ENCODE data around the gene SNAPC4. TPM values are rescaled to one million over a fixed set of nuclear protein-coding genes. Genes with fewer than 3 reads are reported as not detected.

Gene SNAPC4
- polyA plus RNA-seq, 1 of the 3 experiments (the other 2 are of a cell fraction), result 9.2 TPM

DNA sequence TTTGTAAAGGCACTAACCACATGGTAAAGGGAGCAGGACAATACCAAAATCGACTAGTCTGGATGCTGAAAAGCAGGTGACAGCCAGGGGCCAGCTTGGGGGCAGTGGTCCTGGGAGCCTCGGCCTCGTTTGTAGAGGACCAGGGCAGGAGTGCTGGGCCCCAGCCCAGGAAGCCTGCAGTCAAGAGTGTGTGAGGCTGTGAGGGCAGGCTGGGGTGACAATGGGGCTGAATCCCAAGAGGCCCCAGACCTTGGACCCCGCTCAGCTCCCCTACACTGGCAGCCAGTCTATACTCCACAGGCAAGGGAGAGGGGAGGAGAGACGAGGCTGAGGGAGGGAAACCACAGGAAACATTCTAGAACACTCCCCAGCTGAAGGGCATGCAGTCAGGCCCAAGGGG is 42.3 kb upstream of the SNAPC4 start (continued):
- TF ChIP-seq, protein P1, sequence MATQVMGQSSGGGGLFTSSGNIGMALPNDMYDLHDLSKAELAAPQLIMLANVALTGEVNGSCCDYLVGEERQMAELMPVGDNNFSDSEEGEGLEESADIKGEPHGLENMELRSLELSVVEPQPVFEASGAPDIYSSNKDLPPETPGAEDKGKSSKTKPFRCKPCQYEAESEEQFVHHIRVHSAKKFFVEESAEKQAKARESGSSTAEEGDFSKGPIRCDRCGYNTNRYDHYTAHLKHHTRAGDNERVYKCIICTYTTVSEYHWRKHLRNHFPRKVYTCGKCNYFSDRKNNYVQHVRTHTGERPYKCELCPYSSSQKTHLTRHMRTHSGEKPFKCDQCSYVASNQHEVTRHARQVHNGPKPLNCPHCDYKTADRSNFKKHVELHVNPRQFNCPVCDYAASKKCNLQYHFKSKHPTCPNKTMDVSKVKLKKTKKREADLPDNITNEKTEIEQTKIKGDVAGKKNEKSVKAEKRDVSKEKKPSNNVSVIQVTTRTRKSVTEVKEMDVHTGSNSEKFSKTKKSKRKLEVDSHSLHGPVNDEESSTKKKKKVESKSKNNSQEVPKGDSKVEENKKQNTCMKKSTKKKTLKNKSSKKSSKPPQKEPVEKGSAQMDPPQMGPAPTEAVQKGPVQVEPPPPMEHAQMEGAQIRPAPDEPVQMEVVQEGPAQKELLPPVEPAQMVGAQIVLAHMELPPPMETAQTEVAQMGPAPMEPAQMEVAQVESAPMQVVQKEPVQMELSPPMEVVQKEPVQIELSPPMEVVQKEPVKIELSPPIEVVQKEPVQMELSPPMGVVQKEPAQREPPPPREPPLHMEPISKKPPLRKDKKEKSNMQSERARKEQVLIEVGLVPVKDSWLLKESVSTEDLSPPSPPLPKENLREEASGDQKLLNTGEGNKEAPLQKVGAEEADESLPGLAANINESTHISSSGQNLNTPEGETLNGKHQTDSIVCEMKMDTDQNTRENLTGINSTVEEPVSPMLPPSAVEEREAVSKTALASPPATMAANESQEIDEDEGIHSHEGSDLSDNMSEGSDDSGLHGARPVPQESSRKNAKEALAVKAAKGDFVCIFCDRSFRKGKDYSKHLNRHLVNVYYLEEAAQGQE (IDR thresholded peaks at IDR 0.05; ENCODE audit: low read depth, low read length), result no peak
- TF ChIP-seq GABPA (IDR thresholded peaks at IDR 0.05; ENCODE audit: low read depth) (no peak), RFX5 (IDR thresholded peaks at IDR 0.05; ENCODE audit: low read length) (no peak), GATA2 (CRISPR knock-in tag; IDR thresholded peaks at IDR 0.05) (no peak), RCOR1 (IDR thresholded peaks at IDR 0.05; ENCODE audit: low read length) (no peak), YY1 (IDR thresholded peaks at IDR 0.05; ENCODE audit: low read depth) (no peak), SIN3A (IDR thresholded peaks at IDR 0.05; ENCODE audit: borderline replicate concordance, low read depth, low read length) (no peak), CHD2 (IDR thresholded peaks at IDR 0.05; ENCODE audit: low read length, partially characterized antibody) (no peak), TCF12 (IDR thresholded peaks at IDR 0.05) (no peak)

DNA sequence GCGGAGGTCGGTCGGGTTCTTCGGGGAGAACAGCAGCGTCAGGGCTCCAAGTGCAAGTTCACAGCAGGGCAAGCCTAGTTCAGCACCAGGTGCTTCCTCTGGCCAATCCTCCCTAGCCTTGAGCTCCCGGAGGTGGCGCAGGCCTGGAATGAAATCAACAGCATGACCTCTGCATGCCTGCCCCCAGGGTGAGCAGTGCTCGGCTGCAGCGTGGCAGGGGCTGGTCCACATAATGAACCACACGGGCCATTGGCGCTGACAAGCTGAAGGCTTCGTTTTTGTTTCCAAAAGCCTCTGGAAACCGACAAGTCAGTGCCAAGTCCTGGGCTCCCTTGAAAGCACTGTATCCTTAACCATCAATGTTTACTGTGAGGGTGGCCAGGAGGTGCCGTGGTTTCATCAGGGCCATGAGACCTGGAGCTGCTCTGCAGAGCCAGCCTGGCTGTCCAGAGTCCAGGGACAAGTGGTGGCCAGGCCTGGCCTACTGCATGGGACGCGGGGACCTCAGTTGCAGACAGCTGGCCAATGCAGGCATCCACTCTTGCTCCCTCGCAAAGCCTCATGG is 41.8 kb upstream of the SNAPC4 start:
- whole genome bisulfite sequencing (ENCODE audit: low lambda C conversion rate), result 91% methylated on average over 13 of the region's 17 CpGs
- Histone ChIP-seq H3K9ac (no peak overlapping the region), H3F3A (replicated peaks; ENCODE audit: insufficient read depth) (peaks cover 30% of the 10 kb centered on the region), H3K36me3 (replicated peaks in 1 of 2; ENCODE audit: control insufficient read depth in 1 of 2, insufficient read depth in 2 of 2, low read length in 1 of 2) (peaks cover 21 to 58% of the 10 kb centered on the region in 2 experiments), H3K4me2 (no peak overlapping the region), H3K27me3 (ENCODE audit: insufficient read depth) (no peaks in the 10 kb centered on the region), H3K4me1 (ENCODE audit: control insufficient read depth in 1 of 2, insufficient read depth in 2 of 2, low read depth in 1 of 2, low read length in 1 of 2) (peaks cover 0 to 18% of the 10 kb centered on the region in 2 experiments; a peak in 1 of 4 replicates), H3K4me3 (ENCODE audit: low read depth in 2 of 2, low read length in 1 of 2) (no peak overlapping the region), H3K9me3 (no peaks in the 10 kb centered on the region), H4K20me1 (ENCODE audit: insufficient read depth) (peaks cover 42% of the 10 kb centered on the region), H3K27ac (ENCODE audit: low read depth in 2 of 2, low read length in 1 of 2) (no peak overlapping the region), H2AFZ (ENCODE audit: low read depth) (no peak overlapping the region), H3K9me2 (no peaks in the 10 kb centered on the region), H3K79me2 (ENCODE audit: insufficient read depth) (peaks cover 27% of the 10 kb centered on the region)
- POLR2A ChIA-PET, result no interaction called here
- CTCF ChIA-PET, result interaction anchor here (1.2 kb wide), 1 partner anchor 43 kb away, joined by 5 read pairs; no protein-coding TSS in a partner anchor
- no peak for DNase-seq
- no peak for TF ChIP-seq TEAD4 (IDR thresholded peaks at IDR 0.05; ENCODE audit: borderline replicate concordance, insufficient read depth)
- no peak for TF ChIP-seq NFIC (IDR thresholded peaks at IDR 0.05; ENCODE audit: borderline replicate concordance)
- no peak for TF ChIP-seq RXRA (IDR thresholded peaks at IDR 0.05; ENCODE audit: borderline replicate concordance, low read depth)
- TF ChIP-seq, protein P1 (IDR thresholded peaks at IDR 0.05; ENCODE audit: low read depth, low read length), result no peak
- no peak for TF ChIP-seq NRF1 (IDR thresholded peaks at IDR 0.05; ENCODE audit: low read depth, low read length)
- TF ChIP-seq, protein P2, sequence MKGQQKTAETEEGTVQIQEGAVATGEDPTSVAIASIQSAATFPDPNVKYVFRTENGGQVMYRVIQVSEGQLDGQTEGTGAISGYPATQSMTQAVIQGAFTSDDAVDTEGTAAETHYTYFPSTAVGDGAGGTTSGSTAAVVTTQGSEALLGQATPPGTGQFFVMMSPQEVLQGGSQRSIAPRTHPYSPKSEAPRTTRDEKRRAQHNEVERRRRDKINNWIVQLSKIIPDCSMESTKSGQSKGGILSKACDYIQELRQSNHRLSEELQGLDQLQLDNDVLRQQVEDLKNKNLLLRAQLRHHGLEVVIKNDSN (IDR thresholded peaks at IDR 0.05; ENCODE audit: borderline replicate concordance, low read depth), result no peak
- TF ChIP-seq RFX5 (IDR thresholded peaks at IDR 0.05; ENCODE audit: low read length), result no peak
- TF ChIP-seq, protein P3, sequence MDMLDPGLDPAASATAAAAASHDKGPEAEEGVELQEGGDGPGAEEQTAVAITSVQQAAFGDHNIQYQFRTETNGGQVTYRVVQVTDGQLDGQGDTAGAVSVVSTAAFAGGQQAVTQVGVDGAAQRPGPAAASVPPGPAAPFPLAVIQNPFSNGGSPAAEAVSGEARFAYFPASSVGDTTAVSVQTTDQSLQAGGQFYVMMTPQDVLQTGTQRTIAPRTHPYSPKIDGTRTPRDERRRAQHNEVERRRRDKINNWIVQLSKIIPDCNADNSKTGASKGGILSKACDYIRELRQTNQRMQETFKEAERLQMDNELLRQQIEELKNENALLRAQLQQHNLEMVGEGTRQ (IDR thresholded peaks at IDR 0.05; ENCODE audit: borderline replicate concordance, low read depth, low read length), result no peak
- no peak for TF ChIP-seq YY1 (IDR thresholded peaks at IDR 0.05; ENCODE audit: low read depth)
- TF ChIP-seq EZH2phosphoT487 (IDR thresholded peaks at IDR 0.05; ENCODE audit: borderline replicate concordance, low read depth), result no peak
- TF ChIP-seq GATA2 (CRISPR knock-in tag; IDR thresholded peaks at IDR 0.05), result no peak
- TF ChIP-seq RCOR1 (IDR thresholded peaks at IDR 0.05; ENCODE audit: low read length), result no peak
- no peak for TF ChIP-seq POLR2AphosphoS5 (IDR thresholded peaks at IDR 0.05; ENCODE audit: low read depth, low read length)
